GM18870 (cell line): ENCODE data around the gene AGL.
"Not testable (repeated sequence)": the region's sequence is repeated elsewhere in the genome, so short reads cannot be mapped to it uniquely, and the experiment has no call there.

Experiments
- ATAC-seq: cut with Tn5 transposase; IDR thresholded peaks from one replicate; pipeline ENCODE4 v1.9.1; 2021; ENCODE audit warnings: moderate library complexity; ENCODE audit not compliant: unreplicated experiment

AGL gene

DNA sequence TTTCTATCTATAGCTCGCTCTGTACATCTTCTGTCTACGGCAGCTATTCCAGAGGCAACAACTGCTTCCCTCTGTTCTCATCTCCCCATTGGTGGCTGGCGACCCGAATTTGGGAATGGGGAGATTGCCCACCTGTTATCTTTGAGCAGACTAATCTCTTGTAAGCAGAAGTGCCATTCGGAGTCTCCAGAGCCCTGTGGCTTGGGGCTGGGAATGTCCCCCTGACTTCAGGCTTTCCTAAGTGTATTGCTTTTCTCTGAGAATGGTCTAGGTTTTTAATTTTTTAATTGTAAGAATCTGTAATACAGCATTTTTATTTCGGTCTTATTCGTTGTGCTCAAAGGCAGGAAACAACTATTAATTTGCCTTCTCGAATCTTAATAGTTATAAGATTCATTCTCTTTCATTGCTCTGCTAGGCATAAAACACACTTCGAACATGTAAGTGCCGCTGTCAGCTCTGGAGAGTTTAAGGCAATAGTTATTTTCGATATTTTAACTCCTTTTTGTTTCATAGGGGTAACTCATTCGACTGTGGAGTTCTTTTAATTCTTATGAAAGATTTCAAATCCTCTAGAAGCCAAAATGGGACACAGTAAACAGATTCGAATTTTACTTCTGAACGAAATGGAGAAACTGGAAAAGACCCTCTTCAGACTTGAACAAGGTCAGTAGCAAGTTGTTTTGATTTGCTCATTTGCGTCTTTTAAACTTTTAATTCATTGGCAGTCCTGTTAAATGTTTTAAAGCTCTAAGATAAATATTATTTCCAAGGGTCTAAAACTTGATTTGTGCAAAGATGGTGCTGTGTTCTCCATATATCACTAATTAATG is 514 bp downstream of the AGL start:
- peak; percentile 7 for ATAC-seq

DNA sequence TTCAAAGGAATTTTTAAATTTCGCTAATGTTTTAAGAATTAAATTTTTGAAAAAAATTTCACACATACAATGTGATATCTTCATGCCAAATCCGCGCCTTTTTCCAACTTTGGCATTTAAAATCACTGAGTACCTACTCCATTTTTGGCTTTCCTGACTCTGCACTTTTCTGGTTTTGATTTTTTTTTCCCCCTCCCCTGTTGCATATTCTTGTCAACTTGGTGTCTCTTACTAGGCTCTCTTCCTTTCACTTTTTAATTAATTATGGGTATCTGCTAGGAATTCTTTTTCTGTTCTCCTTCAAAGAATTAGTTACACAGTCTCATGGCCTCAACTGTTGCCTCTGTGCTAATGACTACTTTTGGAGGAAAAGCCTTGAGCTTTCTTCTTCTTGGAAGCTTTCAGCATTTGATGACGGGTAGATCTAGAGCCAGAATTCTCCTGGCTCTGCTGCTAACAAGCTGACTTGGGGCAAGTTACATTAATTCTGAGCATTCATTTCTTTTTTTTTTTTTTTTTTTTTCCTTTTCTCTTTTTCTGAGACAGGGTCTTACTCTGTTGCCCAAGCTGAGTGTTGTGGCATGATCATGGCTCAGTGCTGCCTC is 1.8 kb downstream of the AGL start:
- no peak for ATAC-seq

DNA sequence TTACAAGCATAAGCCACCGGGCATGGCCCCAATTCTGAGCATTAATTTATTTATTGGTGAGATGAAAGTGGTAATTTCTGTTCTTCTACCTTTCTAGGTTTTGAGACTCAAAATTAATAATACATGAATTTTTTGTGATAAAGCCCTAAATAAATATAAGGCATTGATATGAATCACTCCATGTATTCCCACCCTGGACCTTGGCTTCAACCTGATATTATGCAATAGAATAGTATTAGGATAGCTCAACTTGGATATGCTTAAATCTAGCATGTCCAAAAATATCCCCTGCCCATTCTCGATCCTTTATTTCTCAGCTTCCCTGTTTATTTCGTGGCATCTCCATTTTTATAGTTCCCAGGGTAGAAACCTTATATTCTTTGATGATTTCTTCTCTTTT is 2.5 kb downstream of the AGL start:
- ATAC-seq = no peak

DNA sequence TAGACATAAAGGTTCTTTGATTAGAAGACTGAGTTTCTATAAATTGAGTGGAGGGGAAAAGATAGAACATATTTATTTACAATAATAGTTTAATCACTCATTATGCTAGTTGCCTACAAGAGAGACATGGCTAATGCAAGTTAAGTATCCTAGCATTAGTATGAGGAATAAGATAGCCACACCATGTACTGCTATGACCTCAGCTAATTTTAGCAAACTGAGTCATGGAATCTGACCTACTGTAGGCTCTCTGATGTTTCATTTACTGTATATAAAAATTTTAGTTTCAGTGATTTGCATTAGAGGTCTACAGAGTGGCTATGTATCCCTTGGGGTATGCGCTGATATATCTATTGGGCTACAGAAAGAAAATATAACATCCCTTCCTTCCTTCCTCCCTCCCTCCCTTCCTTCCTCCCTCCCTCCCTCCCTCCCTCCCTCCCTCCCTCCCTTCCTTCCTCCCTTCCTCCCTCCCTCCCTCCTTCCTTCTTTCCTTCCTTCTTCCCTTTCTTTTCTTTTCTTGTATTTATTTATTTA is 5.8 kb downstream of the AGL start:
- ATAC-seq = no peak

DNA sequence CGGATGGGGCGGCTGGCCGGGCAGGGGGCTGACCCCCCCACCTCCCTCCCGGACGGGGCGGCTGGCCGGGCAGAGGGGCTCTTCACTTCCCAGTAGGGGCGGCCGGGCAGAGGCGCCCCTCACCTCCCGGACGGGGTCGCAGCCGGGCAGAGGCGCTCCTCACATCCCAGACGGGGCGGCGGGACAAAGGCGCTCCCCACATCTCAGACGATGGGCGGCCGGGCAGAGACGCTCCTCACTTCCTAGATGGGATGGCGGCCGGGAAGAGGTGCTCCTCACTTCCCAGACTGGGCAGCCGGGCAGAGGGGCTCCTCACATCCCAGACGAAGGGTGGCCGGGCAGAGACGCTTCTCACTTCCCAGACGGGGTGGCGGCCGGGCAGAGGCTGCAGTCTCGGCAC is 6.9 kb downstream of the AGL start:
- ATAC-seq = not testable (repeated sequence)

DNA sequence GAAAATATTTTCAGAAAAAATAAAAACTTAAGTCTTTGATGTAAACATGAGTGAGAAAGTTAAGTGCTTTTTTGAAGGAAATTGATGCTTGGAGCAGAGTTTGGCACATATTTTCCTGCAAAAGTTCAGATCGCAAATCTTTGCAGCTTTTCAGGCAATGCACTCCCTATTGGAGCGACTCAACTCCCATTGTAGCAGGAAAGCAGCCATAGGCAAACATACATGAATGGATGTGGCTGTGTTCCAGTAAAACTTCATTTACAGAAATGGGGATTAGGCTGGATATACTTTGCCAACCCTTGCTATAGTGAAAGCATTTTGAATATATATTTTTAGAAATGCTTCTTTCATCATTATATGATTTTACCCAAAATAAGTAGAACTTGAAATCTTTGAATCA is 8.1 kb downstream of the AGL start:
- no peak for ATAC-seq

DNA sequence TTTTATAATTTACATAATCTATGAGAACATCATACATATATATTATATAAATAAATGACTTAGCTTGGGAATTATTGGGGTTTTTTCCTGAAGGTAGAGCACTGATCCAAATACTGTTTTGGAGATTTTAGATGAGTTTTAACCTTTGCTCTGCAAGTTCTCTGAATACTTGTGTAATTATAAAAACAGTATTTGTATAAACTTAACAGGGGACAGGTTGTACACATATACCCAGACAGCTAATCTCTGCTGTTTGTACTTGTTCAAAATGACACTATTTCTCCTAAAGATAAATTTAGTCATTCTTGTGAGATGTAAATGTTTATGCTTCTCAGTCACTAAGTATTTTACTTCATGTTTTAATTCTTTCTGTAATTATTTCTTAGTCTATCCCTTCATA is 8.7 kb downstream of the AGL start:
- ATAC-seq = no peak

DNA sequence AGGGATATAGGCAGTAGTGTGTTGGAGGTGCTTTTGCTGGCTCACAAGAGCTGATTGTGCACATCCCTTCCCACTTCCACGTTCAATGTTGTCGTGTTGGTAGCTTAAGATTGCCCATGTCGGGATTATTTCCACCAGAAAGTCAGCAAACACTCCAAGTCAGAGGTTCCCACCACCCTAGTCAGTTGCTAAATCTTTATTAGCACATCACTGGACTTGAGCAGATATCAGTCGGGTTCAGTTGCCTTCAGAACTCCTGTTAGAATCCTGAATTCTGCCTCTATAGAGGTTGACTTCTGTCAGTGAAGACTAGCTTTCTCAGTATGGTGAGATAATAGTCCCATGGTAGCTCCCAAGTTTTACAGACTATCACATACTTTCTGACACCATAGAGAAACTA is 10.5 kb downstream of the AGL start:
- no peak for ATAC-seq

DNA sequence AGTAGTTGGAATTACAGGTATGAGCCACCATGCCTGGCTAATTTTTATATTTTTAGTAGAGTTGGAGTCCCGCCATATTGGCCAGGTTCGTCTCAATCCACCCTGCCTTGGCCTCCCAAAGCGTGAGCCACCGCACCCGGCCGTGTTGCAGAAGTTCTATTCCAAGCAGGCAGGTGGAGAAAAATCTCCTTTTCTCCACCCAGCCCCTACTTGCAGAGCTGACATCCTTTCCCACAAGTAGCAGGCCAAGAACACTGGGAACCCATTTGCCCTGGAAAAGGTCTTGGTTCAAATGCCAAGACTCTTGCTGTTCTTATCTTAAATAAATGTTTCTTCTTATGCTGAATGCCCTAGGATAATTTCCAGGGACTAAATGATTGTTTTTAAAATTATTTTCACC is 17.5 kb downstream of the AGL start:
- no peak for ATAC-seq

DNA sequence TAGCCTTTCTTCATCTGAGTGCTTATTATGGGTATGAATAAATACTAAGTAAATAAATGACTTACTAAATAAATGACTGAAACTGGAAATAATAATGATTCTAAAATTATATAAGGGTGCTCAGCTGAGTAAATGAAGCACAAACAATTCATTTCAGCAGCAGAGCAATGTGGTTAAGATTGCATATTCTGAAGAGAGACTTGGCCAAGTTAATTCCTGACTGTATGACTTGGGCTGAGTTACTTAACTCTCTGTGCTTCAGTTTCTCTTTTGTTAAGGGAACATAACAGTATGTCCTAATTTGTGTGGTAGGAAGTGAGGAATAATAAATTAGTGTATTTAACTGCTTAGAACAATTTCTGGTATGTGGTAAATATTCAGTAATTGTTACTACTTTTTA is 19.1 kb downstream of the AGL start:
- no peak for ATAC-seq

DNA sequence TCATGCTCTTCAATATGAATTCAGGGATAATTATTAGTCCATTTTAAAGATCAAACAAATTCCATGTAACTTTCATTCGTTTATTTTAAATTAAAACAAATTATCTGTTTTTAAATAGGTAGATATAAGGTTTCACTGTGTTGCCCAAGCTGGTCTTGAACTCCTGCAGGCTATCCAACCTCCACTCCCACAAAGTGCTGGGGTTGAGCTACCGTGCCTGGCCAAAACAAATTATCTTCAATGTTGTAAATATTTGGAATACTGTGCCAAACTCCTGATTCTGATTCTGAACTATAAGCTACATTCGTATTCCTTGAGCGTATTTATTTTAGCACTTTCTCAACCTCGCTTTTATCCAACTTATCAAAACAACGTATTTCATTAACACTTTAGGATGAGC is 19.6 kb downstream of the AGL start:
- no peak for ATAC-seq

DNA sequence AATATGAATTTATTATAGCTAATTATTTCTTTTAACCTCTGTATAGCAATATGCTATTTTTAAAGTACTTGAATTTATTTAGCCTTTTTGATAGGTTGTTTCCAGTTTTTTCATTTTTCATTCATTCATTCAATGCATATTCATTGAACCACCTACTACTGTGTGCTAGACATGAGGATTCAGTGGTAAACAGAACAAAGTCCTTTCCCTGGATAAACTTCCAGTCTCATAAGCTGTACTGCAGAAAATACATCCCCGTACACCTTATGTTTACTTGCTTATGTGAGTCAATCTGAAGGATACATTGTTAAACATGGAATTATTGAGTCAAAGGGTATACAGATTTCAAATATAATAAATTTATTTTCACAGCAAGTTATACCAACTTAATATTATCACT is 21.9 kb downstream of the AGL start:
- no peak for ATAC-seq

DNA sequence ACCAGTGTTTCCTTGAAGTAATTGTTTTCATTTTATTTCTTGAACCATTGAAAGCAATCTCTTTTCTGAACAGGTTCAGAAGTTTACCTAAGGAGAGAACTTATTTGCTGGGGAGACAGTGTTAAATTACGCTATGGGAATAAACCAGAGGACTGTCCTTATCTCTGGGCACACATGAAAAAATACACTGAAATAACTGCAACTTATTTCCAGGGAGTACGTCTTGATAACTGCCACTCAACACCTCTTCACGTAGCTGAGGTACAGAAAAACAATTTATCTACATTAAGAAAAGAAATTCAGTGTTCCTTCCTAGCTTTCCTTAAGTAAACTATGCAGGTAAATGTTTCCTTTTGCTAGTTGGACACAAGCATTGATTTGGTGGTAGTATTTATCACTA is 27.4 kb downstream of the AGL start:
- no peak for ATAC-seq

DNA sequence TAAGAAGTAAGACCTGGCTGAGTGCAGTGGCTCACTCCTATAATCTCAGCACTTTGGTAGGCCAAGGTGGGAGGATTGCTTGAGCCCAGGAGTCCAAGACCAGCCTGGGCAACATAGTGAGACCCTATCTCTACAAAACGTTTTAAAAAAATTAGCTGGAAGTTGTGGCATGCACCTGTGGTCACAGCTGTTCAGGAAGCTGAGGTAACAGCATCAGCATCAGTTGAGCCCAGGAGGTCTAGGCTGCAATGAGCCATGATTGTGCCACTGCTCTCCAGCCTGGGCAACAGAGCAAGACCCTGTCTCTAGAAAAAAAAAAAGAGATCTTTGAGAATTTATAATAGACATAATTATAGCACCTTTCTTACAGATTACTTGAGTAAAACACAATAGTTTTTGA is 36.0 kb downstream of the AGL start:
- ATAC-seq = no peak

DNA sequence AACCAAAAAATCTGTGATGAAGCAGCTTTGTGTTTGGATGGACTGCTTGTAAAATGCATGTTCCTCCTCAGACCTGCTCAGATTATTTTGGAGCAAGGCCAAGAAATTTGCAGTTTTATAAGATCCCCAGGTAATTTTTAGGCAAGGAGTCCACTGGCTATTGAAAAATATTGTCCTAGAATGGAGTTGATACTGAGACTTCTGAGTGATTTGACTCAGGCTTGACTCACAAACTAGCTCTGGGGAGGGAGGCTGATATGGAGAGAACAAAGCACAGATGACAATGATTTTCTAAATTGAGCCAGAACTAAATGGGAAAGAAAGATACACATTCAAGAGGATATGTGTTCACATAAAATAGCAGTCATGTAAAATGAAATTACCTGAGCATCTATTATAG is 36.7 kb downstream of the AGL start:
- no peak for ATAC-seq

DNA sequence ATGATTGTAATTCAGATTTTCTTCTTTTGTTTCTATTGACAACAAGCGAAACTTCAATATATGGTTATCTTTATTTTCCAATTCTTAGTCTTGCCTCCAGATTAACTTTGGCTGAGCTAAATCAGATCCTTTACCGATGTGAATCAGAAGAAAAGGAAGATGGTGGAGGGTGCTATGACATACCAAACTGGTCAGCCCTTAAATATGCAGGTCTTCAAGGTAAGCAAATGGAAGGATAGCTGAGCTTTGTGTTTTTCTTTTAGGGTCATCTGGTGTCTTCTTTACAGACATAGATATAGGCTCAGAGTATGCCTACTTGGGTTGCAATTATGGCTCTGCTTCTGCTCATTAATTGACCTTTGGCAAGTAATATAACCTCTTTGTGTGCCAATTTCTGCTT is 37.7 kb downstream of the AGL start:
- ATAC-seq = no peak

DNA sequence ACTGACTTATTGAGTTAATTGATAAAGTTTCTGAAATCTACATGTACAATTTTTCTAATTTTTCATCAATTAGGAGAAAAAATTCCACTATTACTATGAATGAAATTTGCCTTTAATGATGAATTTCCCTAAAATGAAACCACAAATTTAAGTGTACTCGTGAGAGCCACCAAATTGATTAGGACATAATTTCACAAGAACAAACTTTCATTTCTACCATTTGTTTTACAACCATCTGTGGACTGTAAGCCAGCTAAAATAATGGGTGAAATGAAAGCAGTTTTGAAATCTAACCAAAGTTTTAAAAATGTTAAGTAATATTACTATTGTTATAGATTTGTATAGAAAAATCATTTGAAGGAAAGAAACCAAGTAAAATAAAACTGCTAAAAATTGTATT is 41.8 kb downstream of the AGL start:
- no peak for ATAC-seq

DNA sequence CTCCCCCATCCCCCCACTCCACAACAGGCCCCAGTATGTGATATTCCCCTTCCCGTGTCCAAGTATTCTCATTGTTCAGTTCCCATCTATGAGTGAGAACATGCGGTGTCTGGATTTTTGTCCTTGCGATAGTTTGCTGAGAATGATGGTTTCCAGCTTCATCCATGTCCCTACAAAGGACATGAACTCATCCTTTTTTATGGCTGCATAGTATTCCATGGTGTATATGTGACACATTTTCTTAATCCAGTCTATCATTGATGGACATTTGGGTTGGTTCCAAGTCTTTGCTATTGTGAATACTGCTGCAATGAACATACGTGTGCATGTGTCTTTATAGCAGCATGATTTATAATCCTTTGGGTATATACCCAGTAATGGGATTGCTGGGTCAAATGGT is 53.1 kb downstream of the AGL start:
- not testable (repeated sequence) for ATAC-seq

DNA sequence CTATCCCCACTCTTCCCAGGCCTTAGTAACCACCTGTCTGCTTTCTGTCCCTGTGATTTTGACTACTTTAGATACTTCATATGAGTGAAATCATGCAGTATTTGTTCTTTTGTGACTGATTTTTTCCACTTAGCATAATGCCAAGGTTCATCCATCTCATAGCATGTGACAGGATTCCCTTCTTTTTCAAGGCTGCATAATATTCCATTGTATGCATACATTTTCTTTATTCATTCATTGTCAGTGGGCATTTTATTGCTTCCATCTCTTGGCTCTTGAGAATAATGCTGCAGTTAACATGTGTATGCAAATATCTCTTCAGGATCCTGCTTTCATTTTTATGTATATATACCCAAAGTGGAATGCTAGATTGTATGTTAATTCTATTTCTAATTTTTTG is 56.4 kb downstream of the AGL start:
- ATAC-seq = no peak

DNA sequence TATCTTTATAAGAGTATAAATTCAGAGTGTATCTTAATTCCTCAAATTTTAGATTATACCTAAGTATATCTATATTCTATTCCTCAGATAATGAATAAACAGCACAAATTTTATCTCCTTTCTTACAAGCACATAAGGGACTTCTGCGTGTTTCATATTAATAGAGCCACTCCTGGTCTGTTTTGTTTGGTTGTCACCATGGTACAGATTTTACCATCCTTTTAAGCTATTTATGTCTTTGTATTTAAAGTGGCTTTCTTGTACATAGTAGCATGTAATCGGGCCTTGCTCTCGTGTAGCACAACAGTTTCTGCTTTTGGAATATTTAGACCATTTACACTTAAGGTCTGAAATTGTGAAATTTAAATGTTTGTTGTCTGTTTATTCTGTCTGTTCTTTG is 67.1 kb downstream of the AGL start:
- no peak for ATAC-seq

DNA sequence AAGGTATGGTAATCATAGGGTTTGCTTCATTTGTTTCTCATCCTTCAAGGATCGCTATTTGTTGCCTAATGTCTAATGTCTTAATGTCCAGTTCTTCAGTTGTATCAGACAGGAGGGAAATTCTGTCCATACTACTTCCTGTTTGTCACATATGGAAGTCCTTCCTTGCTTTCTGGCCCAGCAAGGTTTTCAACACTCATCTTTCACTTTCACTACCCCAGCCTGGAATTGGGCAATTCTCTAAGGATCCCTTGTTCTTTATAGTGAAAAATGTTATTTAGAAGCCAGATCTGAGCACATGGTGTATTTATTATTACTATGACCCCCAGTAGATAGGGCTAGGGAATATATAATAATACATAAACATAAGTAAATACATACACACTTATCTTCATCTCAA is 69.1 kb downstream of the AGL start:
- no peak for ATAC-seq

DNA sequence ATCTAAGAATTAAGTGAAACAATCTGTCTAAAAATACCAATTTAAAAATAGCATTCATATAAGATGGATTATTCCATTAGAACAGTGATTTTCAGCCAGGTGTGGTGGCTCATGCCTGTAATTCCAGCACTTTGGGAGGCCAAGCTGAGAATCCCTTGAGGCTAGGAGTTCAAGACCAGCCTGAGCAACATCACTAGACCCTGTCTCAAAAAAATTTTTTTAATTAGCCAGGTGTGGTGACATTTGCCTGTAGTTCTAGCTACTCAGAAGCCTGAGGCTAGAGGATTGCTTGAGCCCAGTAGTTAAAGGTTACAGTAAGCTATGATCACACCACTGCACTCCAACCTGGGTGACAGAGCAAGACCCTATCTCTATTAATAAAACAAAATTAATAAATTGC is 84.6 kb downstream of the AGL start:
- ATAC-seq = no peak

DNA sequence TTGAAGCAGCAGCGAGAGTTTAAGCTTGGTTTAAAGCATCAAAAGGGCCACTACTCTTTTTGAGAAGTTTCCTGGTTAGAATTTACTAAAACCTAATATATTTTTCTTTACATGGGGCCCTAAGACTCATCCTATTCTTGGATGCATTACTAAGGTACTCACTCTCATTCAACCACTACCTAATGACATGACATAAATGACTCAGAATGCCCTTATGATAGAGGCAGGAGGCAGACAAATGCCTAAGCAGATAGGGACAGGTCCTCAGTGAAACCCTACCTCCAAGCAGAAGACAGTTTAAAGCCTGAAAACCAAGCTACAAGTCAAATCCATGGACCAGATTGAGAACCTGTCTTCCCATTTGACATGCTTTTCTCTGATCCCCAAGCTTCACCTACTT is 85.4 kb downstream of the AGL start:
- ATAC-seq = no peak
